CD4-positive, alpha-beta T cell (primary cell): ENCODE data around the gene CRYBA2. TPM values are rescaled to one million over a fixed set of nuclear protein-coding genes. Genes with fewer than 3 reads are reported as not detected.

ENCODE experiments used
- ATAC-seq: fragments of 200-7000 bp; cut with Tn5 transposase; one replicate; pipeline ENCODE4 v1.10.0; 2022; ENCODE audit warnings: mild to moderate bottlenecking; ENCODE audit not compliant: poor library complexity
- CTCF ChIA-PET: fragments of 350-600 bp; sonication (Branson Sonifier 250); formaldehyde crosslinking; loops from one replicate; lab custom pipeline; 2021; ENCODE audit warnings: antibody characterized with exemption, inconsistent platforms; lab: Charles Lee
- POLR2A ChIA-PET: fragments of 350-600 bp; sonication (Branson Sonifier 250); formaldehyde crosslinking; loops from one replicate; lab custom pipeline; 2021; ENCODE audit warnings: antibody characterized with exemption, inconsistent platforms; lab: Charles Lee
- DNase-seq, 14 experiments: peaks; one replicate each; pipeline ENCODE4 v3.0.0-alpha.2; 2013 to 2020; ENCODE audit warnings: mixed read lengths in 2 of 14
- H3K27ac ChIP-seq, 2 donors: one replicate each; pipeline versions ENCODE4 v1.5.1 to v1.7.0; 2013; ENCODE audit warnings: low read length in 2 of 2, low read depth in 1 of 2, mild to moderate bottlenecking in 1 of 2
- H3K27me3 ChIP-seq, 2 experiments: 1 replicate in 1 of 2; 2 replicates in 1 of 2; pipeline versions ENCODE4 v1.6.1 to v1.7.0; 2013; ENCODE audit warnings: low read length in 2 of 2, control low read depth in 1 of 2, mild to moderate bottlenecking in 1 of 2, moderate library complexity in 1 of 2; ENCODE audit not compliant: insufficient read depth in 2 of 2, control insufficient read depth in 1 of 2
- H3K36me3 ChIP-seq: one replicate; pipeline ENCODE4 v1.6.1; 2013; ENCODE audit warnings: low read length, control low read depth; ENCODE audit not compliant: insufficient read depth
- H3K4me1 ChIP-seq: one replicate; pipeline ENCODE4 v1.6.1; 2013; ENCODE audit warnings: low read length, control low read depth; ENCODE audit not compliant: insufficient read depth
- H3K4me3 ChIP-seq: one replicate; pipeline ENCODE4 v1.5.1; 2013; ENCODE audit warnings: mild to moderate bottlenecking, low read length, moderate library complexity
- H3K9me3 ChIP-seq, 2 experiments: 1 replicate in 1 of 2; 2 replicates in 1 of 2; pipeline versions ENCODE4 v1.6.1 to v1.7.0; 2013; ENCODE audit warnings: low read length in 2 of 2, mild to moderate bottlenecking in 2 of 2, control low read depth in 1 of 2, moderate library complexity in 1 of 2; ENCODE audit not compliant: control insufficient read depth in 1 of 2, insufficient read depth in 1 of 2
- H3K27ac Mint-ChIP-seq: one replicate; pipeline ENCODE4 v1.8.0; 2020; ENCODE audit warnings: mixed read lengths
- H3K27me3 Mint-ChIP-seq: one replicate; pipeline ENCODE4 v1.8.0; 2021; ENCODE audit warnings: mixed read lengths
- H3K36me3 Mint-ChIP-seq: one replicate; pipeline ENCODE4 v1.8.0; 2021; ENCODE audit warnings: low read depth, mixed read lengths
- H3K4me1 Mint-ChIP-seq: one replicate; pipeline ENCODE4 v1.8.0; 2021; ENCODE audit warnings: low read depth, mixed read lengths
- H3K4me3 Mint-ChIP-seq: one replicate; pipeline ENCODE4 v1.8.0; 2020; ENCODE audit warnings: mild to moderate bottlenecking, mixed read lengths
- H3K9me3 Mint-ChIP-seq: one replicate; pipeline ENCODE4 v1.8.0; 2020; ENCODE audit warnings: mixed read lengths
- intact Hi-C, 2 experiments: fragments of 100-400 bp; cut with DNase I in 1 of 2; cut with micrococcal nuclease in 1 of 2; formaldehyde crosslinking; loops; one replicate each; pipeline versions ENCODE4 v1.15.1 to v1.9.0; 2023 to 2025; cut with DNase I, micrococcal nuclease
- total RNA-seq, 174 experiments: library from RNA in 2 of 174; stranded (reverse) in 2 of 174; gene quantifications; one replicate each; pipeline ENCODE4 v1.2.3 and lab custom pipeline; 2021 to 2026
- TF ChIP-seq, protein P1 (sequence below): fragments of 200-600 bp; IDR thresholded peaks from one replicate; pipeline ENCODE4 v1.8.0; 2022; ENCODE audit warnings: antibody characterized with exemption, mild to moderate bottlenecking

CRYBA2 gene
- total RNA-seq, 2 experiments from 2014 or later = not detected

DNA sequence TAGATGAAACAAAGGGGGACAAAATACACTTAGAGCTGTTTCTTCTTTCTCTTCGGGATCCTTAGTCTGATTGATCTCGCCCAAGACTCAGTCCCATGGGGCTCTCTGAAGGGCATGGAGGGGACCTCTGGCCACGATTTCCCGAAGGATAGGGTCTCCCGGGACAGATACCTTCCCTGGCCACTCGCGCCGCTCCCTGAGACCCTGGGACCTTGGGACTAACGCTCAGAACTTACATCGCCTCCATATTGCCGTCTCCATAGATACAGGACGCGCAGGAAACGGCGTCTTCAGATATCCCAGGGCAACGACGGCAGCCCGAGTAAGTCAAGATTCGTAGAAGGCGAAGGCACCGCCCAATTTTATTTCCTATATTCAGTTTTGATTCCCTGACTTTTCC, 48.0 kb upstream of the CRYBA2 start, which contains the start of gene CFAP65:
Gene CFAP65 (minus strand): TSS at position 265 of the 400 bp plus-strand sequence. CDS start 2,468 bp downstream, outside the sequence.
- Mint-ChIP-seq H3K27ac (no peak within 1 kb of the TSS), H3K36me3 (no peaks in the 10 kb centered on the region), H3K27me3 (peaks cover 84% of the 10 kb centered on the region), H3K4me1 (peaks cover 11% of the 10 kb centered on the region), H3K9me3 (no peaks in the 10 kb centered on the region), H3K4me3 (peak within 1 kb of the TSS; percentile 49)
- Histone ChIP-seq H3K4me3 (no peak within 1 kb of the TSS), H3K27me3 (peaks cover 41 to 60% of the 10 kb centered on the region in 2 experiments), H3K4me1 (peaks cover 5% of the 10 kb centered on the region), H3K9me3 (peaks cover 0 to 10% of the 10 kb centered on the region in 2 experiments), H3K36me3 (no peaks in the 10 kb centered on the region), H3K27ac (no peak within 1 kb of the TSS)
- intact Hi-C loops = no loop called here
- ATAC-seq = peak; percentile 49
- POLR2A ChIA-PET = interaction anchor here (0.9 kb wide), 1 partner anchor 18 kb away, joined by 4 read pairs; no protein-coding TSS in a partner anchor
- CTCF ChIA-PET = interaction anchor here (1.7 kb wide), 1 partner anchor 12 kb away, joined by 7 read pairs; no protein-coding TSS in a partner anchor
- DNase-seq = peak in 5 of 14 experiments; percentile 10 to 44 (median 30)
- TF ChIP-seq, protein P1, sequence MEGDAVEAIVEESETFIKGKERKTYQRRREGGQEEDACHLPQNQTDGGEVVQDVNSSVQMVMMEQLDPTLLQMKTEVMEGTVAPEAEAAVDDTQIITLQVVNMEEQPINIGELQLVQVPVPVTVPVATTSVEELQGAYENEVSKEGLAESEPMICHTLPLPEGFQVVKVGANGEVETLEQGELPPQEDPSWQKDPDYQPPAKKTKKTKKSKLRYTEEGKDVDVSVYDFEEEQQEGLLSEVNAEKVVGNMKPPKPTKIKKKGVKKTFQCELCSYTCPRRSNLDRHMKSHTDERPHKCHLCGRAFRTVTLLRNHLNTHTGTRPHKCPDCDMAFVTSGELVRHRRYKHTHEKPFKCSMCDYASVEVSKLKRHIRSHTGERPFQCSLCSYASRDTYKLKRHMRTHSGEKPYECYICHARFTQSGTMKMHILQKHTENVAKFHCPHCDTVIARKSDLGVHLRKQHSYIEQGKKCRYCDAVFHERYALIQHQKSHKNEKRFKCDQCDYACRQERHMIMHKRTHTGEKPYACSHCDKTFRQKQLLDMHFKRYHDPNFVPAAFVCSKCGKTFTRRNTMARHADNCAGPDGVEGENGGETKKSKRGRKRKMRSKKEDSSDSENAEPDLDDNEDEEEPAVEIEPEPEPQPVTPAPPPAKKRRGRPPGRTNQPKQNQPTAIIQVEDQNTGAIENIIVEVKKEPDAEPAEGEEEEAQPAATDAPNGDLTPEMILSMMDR = no peak

DNA sequence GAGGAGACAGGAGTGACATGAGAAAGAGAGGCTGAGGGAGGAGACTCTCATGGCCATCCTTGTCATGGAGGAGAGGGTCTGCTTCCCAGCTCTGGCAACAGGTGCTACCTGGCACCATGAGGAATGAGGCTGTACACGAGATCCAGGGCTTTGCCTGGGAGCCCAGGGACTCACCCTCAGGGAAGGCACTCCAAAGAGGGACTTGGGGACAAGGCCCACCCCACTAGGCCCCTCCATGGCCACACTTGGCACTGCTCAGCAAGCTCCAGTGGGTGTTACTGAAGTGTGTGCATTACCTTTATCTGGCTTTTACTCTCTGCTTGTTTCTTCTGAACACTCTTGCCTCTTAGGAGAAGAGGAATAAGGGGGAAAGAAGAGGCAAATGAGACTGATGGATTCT, 45.4 kb upstream of the CRYBA2 start:
- Mint-ChIP-seq H3K4me1 (peaks cover 11% of the 10 kb centered on the region), H3K36me3 (no peaks in the 10 kb centered on the region), H3K4me3 (no peak overlapping the region), H3K9me3 (no peaks in the 10 kb centered on the region), H3K27ac (no peak overlapping the region), H3K27me3 (peaks cover 85% of the 10 kb centered on the region)
- H3K36me3 ChIP-seq = no peaks in the 10 kb centered on the region
- TF ChIP-seq, protein P1 = no peak
- no peak for DNase-seq
- H3K4me3 ChIP-seq = no peak overlapping the region
- peaks cover 5% of the 10 kb centered on the region for H3K4me1 ChIP-seq
- ChIA-PET CTCF (no interaction called here), POLR2A (no interaction called here)
- no peak for ATAC-seq
- intact Hi-C loops = no loop called here
- H3K9me3 ChIP-seq = peaks cover 0 to 7% of the 10 kb centered on the region in 2 experiments
- H3K27me3 ChIP-seq = peaks cover 26 to 55% of the 10 kb centered on the region in 2 experiments
- H3K27ac ChIP-seq = no peak overlapping the region

DNA sequence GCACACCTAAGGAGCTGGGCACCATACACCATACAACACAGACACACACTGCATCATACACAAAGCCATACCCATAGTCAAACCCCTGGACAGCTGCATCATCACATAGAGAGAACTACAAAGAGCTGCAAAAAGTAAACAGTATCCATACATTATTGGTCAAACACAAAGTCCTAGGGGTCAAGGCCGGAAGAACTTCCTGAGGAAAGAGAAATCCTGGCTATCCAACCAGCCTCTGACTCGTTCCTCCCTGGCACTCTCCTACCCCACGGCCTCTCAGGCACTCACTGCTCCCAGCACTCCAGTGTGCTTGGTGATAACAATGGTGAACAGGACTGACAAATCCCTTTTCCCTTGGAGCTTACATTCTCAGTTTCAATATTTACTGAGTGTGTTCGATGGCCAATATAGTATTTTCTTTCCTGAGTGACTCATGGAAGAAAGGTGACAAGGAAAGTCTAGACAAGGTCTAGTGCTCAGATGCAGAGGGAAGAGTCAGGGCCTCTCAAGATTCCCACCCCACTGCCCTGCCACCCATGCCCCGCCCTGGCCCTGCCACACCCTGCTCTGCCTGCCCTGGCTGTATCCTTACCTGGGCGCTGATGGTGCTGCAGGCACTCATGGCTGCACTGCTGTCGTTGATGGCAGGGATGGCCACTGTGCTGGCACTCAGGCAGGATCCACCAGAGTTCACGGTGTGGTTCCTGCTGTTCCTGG, 44.7 kb upstream of the CRYBA2 start:
- Histone ChIP-seq H3K4me1 (peaks cover 5% of the 10 kb centered on the region), H3K27ac (no peak overlapping the region), H3K4me3 (no peak overlapping the region), H3K27me3 (peaks cover 24 to 53% of the 10 kb centered on the region in 2 experiments), H3K9me3 (peaks cover 0 to 7% of the 10 kb centered on the region in 2 experiments), H3K36me3 (no peaks in the 10 kb centered on the region)
- Mint-ChIP-seq H3K9me3 (no peaks in the 10 kb centered on the region), H3K4me1 (peaks cover 11% of the 10 kb centered on the region), H3K27ac (no peak overlapping the region), H3K36me3 (no peaks in the 10 kb centered on the region), H3K4me3 (no peak overlapping the region), H3K27me3 (peaks cover 85% of the 10 kb centered on the region)
- intact Hi-C loops = no loop called here
- DNase-seq (no peak), ATAC-seq (no peak)
- ChIA-PET CTCF (interaction anchor here (0.6 kb wide), 1 partner anchor 20 kb away, joined by 3 read pairs; no protein-coding TSS in a partner anchor), POLR2A (no interaction called here)
- TF ChIP-seq, protein P1 = no peak
